ENCODE data around the gene ARHGAP35.

ARHGAP35 gene

DNA sequence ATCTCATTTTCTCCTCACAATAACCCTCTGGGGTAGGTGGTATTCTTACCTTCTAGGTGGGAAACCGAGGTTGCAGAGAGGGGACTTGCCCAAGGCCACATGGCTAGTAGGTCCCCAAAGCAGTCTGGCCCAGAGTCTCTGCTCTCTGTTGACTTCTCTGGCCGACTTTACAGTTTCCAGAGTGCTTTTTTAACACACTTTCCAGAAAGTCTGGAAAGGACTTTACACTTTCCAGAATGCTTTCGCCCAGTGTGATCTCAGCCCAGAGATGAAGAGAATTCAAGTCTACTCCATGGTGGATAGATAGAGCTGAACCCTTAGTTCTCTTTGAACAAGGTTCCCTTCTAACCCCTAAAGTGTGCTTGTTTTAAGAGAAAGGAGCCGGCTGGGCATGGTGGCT is 12.2 kb downstream of the ARHGAP35 start:
- no peak for DNase-seq
- no peak overlapping the region for H3K4me3 ChIP-seq (ENCODE audit: low read depth, low read length)
- TF ChIP-seq, protein P1, sequence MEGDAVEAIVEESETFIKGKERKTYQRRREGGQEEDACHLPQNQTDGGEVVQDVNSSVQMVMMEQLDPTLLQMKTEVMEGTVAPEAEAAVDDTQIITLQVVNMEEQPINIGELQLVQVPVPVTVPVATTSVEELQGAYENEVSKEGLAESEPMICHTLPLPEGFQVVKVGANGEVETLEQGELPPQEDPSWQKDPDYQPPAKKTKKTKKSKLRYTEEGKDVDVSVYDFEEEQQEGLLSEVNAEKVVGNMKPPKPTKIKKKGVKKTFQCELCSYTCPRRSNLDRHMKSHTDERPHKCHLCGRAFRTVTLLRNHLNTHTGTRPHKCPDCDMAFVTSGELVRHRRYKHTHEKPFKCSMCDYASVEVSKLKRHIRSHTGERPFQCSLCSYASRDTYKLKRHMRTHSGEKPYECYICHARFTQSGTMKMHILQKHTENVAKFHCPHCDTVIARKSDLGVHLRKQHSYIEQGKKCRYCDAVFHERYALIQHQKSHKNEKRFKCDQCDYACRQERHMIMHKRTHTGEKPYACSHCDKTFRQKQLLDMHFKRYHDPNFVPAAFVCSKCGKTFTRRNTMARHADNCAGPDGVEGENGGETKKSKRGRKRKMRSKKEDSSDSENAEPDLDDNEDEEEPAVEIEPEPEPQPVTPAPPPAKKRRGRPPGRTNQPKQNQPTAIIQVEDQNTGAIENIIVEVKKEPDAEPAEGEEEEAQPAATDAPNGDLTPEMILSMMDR (IDR thresholded peaks at IDR 0.05; ENCODE audit: low read depth, low read length, missing control alignments) = no peak
- H3K36me3 ChIP-seq (replicated peaks) = no peaks in the 10 kb centered on the region
- H3K27ac ChIP-seq = no peak overlapping the region
- H3K27me3 ChIP-seq (replicated peaks) = no peaks in the 10 kb centered on the region
- in situ Hi-C loops (cut with HindIII; ENCODE audit: low pct_ligation_motif_present, low sequenced_read_pairs) = loop anchor here (25.0 kb wide), 1 partner anchor 89 kb away; no protein-coding TSS in a partner anchor

DNA sequence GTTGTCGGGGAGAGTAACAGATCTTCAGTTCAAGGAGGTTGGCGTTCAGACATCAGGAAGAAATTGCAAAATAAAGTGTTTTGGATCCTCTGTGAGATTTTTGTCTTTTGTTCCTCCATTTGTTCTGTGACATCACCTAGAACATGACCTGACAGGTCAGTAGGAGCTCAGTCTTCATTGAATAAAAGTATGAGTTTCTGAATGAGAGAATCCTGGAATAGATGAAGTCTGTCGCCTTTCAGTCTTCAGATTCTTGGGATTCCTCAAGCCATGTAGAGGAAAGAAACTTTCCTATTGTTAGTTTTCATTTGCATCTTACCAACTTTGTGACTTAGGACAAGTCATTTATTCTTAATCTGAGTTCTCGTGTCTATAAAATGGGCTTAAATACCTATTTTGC is 14.4 kb downstream of the ARHGAP35 start:
- Histone ChIP-seq H3K4me3 (ENCODE audit: low read depth, low read length) (no peak overlapping the region), H3K36me3 (replicated peaks) (no peaks in the 10 kb centered on the region), H3K27me3 (replicated peaks) (no peaks in the 10 kb centered on the region), H3K27ac (peak overlapping the region; percentile 27)
- no peak for DNase-seq
- TF ChIP-seq, protein P1 (IDR thresholded peaks at IDR 0.05; ENCODE audit: low read depth, low read length, missing control alignments) = no peak
- in situ Hi-C loops (cut with HindIII; ENCODE audit: low pct_ligation_motif_present, low sequenced_read_pairs) = no loop called here

DNA sequence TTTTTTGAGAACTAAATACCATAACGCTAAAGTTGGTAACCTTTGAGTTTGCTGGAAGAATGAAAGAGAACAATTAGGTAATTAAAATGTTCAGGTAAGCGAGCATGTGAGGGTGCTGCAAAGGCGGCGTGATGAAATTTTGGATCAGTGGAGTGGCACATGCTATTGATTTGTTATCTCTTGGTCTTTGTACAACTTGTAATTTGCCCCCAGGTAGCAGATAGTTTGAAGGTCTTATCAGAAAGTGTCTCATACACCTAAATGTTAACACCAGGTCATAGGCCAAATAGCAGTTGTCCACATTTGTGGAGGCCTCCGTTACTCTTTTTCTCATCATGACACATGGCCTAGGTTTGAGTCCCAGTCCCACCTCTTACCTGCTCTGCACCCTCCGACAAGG is 14.9 kb downstream of the ARHGAP35 start:
- Histone ChIP-seq H3K27me3 (replicated peaks) (no peaks in the 10 kb centered on the region), H3K36me3 (replicated peaks) (no peaks in the 10 kb centered on the region), H3K4me3 (ENCODE audit: low read depth, low read length) (no peak overlapping the region), H3K27ac (no peak overlapping the region)
- TF ChIP-seq, protein P1 (IDR thresholded peaks at IDR 0.05; ENCODE audit: low read depth, low read length, missing control alignments) = no peak
- in situ Hi-C loops (cut with HindIII; ENCODE audit: low pct_ligation_motif_present, low sequenced_read_pairs) = no loop called here
- DNase-seq = no peak

DNA sequence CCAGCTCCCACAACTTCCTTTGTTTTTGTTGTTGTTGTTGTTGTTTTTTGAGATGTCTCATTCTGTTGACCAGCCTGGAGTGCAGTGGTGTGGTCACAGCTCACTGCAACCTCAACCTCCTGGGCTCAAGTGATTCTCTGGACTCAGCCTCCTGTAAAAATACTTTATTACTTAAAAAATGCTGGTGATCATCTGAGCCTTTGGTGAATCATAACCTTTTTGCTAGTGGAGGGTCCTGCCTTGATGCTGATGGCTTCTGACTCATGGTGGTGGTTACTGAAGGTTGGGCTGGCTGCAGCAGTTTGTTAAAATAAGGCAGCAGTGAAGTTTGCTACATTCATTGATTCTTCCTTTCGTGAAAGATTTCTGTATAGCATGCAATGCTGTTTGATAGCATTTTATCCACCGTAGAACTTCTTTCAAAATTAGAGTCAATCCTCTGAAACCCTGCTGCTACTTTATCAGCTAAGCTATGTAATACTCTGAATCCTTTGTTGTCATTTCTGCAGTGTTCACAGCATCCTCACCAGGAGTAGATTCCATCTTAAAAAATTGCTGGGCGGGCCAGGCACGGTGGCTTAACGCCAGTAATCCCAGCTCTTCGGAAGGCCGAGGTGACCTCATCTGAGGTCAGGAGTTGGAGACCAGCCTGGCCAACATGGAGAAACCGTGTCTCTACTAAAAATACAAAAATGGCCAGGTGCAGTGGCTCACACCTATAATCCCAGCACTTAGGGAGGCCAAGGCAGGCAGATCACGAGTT is 18.0 kb downstream of the ARHGAP35 start:
- Histone ChIP-seq H3K4me3 (ENCODE audit: low read depth, low read length) (no peak overlapping the region), H3K27ac (peak overlapping the region; percentile 78), H3K27me3 (replicated peaks) (no peaks in the 10 kb centered on the region), H3K36me3 (replicated peaks) (no peaks in the 10 kb centered on the region)
- DNase-seq = peak; percentile 91
- in situ Hi-C loops (cut with HindIII; ENCODE audit: low pct_ligation_motif_present, low sequenced_read_pairs) = no loop called here
- TF ChIP-seq, protein P1 (IDR thresholded peaks at IDR 0.05; ENCODE audit: low read depth, low read length, missing control alignments) = no peak

DNA sequence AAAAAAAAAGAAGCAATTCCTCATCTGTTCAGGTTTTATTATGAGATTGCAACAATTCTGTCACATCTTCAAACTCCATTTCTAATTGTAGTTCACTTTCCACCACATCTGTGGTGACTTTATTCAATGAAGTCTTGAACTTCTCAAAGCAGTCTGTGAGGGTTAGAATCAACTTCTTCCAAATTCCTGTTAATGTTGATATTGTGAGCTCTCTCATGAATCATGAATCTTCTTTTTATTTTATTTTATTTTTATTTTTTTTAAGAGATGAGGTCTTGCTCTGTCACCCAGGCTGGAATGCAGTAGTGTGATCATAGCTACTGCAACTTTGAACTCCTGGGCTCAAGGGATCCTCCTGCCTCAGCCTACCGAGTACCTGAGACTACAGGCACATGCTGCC is 19.6 kb downstream of the ARHGAP35 start:
- in situ Hi-C loops (cut with HindIII; ENCODE audit: low pct_ligation_motif_present, low sequenced_read_pairs) = no loop called here
- no peaks in the 10 kb centered on the region for H3K27me3 ChIP-seq (replicated peaks)
- no peak overlapping the region for H3K4me3 ChIP-seq (ENCODE audit: low read depth, low read length)
- H3K36me3 ChIP-seq (replicated peaks) = no peaks in the 10 kb centered on the region
- H3K27ac ChIP-seq = peak overlapping the region; percentile 78
- DNase-seq = no peak
- TF ChIP-seq, protein P1 (IDR thresholded peaks at IDR 0.05; ENCODE audit: low read depth, low read length, missing control alignments) = no peak

DNA sequence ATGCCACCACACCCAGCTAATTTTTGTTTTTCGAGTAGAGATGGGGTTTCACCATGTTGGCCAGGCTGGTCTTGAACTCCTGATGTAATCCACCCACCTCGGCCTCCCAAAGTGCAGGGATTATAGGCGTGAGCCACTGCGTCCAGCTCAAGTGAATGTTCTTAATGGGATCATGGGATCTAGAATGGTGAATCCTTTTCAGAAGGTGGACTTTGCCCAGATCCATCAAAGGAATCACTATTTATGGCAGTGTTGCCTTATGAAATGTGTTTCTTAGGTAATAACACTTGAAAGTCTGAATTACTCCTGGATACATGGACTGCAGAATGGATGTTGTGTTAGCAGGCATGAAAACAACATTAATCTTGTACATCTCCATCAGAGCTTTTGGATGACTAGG is 20.3 kb downstream of the ARHGAP35 start:
- in situ Hi-C loops (cut with HindIII; ENCODE audit: low pct_ligation_motif_present, low sequenced_read_pairs) = no loop called here
- Histone ChIP-seq H3K36me3 (replicated peaks) (no peaks in the 10 kb centered on the region), H3K4me3 (ENCODE audit: low read depth, low read length) (no peak overlapping the region), H3K27ac (no peak overlapping the region), H3K27me3 (replicated peaks) (no peaks in the 10 kb centered on the region)
- DNase-seq = no peak
- TF ChIP-seq, protein P1 (IDR thresholded peaks at IDR 0.05; ENCODE audit: low read depth, low read length, missing control alignments) = no peak

Data from brain microvascular endothelial cell (primary cell).